NCI-H2107 treated with DMSO at 0.1 percent for 48 hours (cell line): Measurements from ENCODE around the gene CBLN1.
"Not testable (repeated sequence)": the region's sequence is repeated elsewhere in the genome, so short reads cannot be mapped to it uniquely, and the experiment has no call there.

ENCODE experiments used
- DNase-seq: peaks from one replicate; lab custom pipeline; 2025; ENCODE audit not compliant: unreplicated experiment; lab: John Stamatoyannopoulos, UW

CBLN1 gene

DNA sequence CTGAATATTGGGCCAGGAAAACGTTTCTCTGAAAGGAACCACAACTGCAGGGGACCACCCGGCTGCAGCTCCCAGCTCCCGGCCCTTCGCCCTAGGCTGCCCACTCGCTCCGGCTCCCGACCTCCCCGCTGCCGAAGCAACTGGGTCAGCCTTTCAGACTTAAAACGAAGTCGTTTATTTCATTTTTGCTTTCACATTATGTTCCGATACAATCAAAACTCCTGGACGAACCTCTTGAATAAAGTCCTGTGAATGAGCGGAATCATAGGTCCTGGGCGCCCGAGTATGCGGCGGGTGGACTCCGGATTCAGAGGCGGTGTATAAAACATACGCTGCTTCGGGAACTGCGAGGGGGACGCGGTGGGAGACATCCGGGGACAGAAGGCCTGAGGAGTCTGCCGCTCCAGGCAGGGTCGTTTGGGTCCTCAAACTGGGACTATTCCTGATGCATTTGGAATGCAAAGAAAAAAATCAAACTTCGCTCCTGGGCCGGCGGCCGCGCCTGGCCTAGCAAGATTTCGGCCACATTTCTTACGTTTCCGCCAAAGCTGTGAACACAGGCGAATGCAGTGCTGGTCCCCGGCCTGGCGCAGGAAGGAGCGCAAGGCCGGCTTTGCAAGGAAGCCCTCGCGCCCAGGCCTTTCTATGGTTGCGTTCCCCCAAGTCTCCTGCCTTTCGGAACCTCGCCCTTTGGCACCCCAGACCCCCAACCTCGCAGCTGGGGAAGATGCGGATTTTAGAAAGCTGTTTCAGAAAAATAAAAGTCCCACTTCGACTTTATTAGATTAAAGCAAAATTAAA lies 3.7 kb downstream of the CBLN1 start:
- no peak for DNase-seq

DNA sequence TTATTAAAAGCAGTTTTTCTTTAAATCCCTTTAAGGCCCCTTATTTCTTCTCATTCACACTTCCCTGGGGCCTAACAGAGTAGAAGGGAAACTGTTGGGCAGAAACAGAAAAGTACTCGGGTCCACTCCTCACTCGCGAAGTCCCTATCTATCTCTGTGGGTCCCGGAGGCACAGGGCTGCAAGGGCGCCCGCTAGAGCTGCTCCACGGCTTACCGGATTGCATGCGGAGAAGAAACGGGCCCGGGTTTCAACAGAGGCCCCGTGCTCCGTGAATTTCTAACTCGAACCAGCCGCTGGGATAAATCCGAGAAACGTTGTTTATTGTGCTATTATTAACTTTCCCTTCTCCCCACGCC lies 4.3 kb downstream of the CBLN1 start:
- DNase-seq = no peak

DNA sequence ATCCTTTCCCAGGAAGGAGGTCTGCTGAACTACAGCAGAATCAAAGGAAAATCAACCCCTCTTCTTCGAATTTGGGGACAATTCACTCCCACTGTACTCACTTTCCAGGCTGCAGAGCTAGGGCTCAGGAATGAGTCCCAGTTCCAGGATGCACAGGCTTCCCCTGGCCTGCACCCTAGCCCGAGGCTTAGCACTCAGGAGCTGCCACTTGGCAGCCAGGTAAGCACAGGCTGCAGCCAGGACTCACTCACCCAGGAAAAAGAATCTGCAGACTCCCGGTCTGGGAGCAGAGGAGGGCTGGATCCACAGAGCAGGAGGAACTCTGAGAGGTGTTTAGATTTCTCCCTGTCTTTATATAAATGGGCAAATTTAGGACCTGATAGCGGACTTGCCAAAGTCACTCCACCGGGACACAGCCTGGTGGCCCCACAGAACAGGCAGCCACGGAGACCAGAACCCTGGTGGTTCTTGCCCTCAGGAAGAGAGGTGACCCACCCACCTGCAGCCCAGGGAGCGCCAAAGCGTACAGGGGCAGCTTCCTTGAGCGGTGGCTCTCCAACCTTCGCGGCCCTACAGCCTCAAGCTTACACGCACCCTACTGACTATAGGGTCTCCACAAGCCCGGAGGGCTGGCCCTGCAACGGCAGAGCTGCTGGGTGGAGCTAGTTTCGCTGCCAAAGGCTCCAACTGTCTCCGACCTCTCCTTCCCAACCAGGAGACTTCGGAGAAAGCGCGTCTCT lies 4.8 kb downstream of the CBLN1 start:
- no peak for DNase-seq

DNA sequence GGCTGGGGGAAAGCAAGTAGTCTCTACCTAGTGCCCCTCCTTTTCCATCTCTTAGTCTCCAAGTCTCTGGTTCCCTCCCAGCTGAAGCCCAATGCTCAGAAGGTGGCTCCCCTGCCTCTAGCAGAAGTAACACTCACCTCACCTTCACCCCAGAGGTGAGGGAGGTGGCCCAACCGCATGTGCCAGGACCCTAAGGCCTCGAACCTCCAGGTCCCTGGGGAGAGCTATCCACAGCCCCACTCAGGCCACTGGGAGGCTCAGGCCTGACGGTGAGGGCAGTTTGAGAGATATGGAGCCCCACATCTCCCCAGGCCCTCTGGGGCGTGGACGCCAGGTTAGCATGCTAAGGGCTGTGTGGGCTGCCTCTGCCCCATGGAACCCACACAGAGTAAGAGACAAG lies 5.8 kb downstream of the CBLN1 start:
- no peak for DNase-seq

DNA sequence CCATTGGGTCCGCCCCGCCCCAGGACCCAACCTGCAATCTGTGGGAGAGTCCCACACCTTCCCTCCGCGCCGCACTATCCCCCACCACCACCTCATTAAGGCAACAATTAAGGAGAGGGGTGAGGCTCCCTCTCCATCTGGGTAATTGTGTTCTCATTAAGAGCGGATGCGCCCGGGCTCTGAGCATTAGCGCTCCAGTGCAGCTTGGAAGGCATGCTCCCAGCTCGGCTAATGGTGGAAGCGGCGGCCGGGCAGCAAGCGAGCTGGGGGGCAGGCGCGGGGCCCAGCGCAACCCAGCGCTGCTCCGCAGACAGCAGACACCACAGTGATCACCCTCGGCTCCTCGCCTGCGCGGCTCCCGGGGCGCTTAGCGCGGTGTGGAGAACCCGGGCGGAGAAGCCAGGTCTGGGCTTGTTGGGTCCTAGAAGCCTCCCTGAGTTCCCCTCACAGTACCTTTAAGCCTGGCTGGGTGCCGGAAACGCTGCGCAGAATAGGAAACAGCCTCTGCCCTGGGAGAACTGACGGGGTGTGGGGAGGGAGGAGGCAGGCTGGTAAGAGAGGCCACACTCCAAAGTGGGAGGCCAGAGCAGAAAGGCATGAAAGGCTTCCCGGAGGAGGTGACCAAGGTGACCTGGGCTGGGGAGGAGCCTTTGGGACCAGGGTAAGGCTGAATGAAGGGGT lies 6.4 kb downstream of the CBLN1 start:
- no peak for DNase-seq

DNA sequence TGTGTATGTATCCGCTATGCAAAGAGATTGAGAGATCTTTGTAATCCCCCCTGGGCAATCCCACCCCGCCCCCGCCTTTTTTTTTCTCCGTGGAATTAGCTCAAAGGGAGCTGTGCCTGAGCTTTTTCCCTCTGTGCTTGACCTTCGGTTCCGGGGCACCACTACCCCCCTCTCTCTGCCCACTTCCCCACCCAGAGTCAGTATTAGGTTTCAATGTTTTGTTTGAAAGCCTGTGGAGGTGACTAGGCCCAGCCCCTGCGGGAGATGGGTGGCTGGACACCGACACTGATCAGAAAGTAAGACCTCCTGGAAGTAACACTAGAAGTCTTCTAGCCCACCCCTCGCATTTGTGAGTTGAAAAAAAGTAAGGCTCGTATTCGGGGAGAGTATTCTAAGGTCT lies 7.0 kb downstream of the CBLN1 start:
- DNase-seq = no peak

DNA sequence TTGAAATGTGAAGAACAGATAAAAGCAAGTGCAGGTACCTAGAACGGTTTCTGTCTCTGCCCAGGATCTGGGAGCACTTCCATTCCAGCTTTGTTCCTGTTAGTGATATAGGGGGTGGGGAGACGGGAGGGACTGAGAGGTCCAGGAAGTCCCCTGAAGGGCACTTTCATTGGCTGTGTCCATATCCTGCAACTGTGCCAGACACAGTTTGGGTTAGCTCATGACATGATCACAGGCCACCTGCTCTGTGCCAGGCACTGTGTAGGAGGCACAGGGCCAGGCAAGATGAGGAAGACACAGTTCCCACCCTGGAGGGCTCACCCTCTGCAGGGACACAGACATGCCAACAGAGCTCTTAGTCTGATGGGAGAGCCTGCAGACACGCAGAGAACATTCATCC lies 7.9 kb downstream of the CBLN1 start:
- no peak for DNase-seq

DNA sequence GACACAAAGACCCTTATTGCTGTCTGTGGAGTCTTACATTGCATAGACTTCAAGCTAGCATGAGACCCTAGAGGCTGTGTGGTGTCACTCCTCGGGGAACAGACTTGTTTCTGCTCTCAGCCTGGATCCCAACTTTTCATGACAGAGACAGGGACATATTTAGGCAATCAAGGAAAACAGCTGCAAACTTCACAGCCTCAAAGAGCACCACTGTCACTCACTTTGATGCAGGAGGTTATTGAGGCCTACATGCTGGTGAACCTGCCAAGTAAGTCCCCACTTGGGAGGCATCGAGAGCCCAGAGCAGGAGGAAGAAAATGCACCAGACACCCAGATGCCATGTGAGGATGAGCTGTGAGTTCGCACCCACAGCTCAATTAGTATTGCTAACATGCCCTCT lies 10.3 kb downstream of the CBLN1 start:
- DNase-seq = no peak

DNA sequence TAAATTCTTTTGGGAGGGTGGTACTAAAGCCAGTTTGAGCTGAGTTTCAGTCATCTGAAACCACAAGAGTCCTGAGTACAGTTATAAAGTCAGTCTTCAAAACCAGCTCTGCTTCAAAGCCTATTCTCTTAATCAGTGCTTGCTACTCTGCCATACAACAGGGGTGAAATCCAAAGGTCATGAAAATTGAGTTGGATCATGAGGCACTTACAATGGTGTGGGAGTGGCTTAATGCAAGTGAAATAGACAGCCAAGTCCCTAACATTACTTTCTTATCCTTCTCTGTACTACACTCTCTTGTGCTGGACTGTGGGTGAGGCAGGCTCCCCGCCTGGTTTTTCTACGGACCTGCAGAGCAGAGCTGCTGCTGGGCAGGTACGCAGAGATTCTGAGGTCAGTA lies 12.4 kb downstream of the CBLN1 start:
- DNase-seq = no peak

DNA sequence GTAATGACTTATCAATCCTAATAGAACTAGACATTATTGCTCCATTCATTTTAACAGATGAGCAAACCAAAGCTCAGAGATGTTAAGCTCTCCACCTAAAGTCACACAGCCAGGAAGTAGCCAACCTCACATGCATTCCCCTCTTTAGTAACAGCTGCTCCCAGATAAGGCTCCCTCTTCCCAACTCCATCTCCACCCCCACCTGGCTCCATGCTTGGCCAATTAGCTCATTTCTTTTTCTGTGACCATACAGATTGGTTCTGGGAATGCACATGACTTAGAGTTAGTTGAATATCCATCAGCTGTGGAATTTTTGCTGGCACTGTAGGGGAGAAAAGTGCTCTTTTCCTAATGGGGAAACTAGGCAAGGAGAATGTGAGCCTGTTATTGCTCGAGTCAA lies 13.0 kb downstream of the CBLN1 start:
- DNase-seq = no peak

DNA sequence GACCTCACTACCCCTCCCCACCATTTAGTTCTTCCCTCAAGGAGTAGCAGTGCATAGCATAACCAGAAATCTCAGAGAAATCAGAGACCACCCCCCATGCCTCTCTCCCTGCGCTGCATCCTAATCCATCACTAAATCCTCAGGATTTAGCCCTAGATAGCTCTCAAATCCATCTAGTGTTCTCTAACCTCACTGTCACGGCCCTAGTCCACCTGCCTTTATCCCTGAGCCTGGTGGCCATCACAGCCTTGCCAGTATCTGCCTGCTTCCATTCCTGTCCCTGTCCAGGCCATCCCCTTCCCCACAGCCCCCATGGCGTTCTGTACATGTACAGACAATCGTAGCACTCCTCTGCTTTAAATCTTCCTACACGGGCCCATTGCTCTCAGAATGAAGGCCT lies 19.1 kb downstream of the CBLN1 start:
- DNase-seq = no peak

DNA sequence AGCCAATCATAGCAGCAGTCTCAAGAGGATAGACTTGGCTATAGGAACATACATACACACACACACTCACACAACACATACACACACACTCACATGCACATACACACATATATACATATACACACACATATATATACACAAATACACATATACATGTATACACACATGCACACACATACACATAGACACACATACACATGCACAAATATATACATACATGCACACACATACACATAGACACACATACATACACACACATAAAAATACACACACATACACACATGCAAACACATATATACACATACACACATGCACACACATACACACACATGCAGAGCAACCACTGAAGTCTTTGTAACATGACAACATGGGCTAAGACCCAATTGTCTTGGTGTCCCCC lies 19.7 kb downstream of the CBLN1 start:
- no peak for DNase-seq

DNA sequence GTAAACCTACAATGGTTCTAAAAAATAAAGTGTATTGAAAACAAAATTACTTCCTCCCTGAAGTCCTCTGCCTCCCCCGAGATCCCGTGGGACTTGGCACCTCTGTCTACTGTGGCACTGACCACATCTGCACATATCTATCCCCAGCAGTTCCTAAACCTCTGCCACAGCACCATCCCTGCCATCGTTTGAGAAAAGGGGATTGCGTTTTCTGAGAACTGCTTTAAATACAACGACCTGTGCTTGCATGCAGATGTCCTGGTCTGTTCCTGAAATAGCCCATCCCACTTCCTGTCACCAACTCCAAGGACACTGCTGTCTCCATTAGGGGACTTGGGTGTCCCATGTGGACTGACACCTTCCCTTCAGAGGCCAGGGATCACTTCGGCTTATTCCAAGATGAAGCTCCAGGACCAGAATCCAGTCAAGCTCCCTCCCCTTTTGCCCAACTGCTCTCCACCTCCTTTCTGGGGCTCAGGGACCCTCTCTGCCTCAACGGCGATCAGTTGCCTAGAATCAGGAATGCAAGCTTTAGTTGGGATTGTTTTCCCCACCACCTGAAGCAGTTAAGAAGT lies 20.6 kb downstream of the CBLN1 start:
- DNase-seq = no peak

DNA sequence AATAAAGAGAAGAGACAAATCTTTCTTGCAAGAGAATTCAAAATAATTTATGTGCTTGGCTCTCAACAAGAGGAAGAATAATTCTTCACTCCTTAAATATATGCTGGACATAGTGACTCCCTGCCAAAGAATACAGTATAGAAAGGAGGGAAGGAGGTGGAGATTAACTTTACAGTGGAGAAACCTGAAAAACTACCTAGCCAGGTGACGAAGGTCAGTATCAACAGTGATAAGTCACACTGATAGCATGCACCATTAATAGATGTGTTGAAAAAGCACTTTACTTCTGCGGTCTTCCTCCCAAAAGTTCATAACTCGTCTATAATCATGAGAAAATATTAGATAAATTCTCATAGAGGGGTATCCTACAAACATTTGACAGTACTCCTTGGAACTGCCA lies 21.4 kb downstream of the CBLN1 start:
- no peak for DNase-seq

DNA sequence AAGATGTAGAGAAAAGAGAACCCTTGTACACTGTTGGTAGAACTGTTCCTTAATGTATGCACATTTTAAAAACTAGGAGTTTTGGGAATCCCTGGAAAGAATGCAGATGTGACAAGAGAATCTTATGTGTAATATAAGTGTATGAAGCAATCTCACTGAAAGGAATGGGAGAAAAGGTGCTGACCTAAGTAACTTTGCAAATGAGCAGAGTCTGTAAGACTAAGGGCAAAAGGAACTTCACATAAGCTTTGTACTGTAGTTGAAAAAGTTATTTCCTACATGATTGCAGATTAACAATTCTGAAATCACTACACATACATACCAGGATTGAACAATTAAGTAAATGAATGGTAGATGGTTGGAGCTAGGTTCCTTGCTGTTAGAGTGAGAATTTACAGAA lies 22.3 kb downstream of the CBLN1 start:
- DNase-seq = no peak

DNA sequence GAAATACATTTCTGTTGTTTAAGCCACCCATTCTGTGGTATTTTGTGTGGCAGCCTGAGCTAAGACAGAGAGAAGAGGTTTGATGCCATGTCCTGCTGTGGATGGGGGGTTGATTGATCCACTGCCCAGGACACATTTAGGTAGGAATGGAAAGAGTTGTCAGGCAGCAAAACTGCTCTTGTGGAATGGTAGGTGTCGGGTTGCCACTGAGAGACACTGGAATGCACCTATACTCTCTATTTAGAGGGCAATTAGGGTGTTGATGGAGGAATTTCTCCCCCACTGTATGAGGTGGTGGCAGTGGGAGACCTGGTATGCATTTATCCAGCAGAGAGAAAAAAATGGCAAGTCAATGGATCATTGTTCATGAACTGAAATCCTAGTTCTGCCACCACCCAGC lies 30.9 kb downstream of the CBLN1 start:
- no peak for DNase-seq

DNA sequence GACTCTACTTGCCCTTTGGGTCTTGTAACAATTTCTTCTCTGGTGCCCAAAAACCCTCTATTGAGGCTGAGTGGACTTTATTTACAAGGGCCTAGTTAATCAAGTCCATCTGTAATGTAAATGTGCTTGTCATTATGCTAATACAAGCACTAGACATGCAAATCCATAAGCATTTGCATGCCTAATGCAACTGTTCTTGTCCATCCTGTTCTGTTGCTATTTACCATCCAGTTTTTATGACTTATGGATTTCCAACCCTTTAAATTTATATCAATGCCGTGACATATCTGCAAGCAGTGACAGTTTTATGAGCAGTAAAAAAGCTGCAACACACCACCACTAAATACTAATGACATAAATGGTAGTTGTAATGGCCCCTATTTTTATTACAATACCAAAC lies 33.4 kb downstream of the CBLN1 start:
- no peak for DNase-seq

DNA sequence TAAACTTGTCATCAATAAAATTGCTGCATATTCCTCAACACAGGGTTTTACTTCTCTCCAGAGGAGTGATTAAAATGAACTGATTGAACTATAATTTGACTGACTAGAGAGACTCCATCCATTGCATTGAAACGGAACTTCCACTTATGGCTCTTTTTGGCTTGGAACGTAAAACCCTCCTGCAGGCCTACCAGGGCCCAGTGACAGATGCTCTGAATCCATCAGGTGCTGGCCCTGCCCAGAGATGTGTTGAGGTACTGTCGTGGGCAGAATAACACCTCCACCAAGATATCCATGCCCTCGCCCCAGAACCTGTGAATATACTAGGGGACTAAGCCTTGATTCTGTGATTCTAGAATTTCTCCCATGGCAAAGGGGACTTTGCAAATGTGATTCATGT lies 45.4 kb downstream of the CBLN1 start:
- no peak for DNase-seq

DNA sequence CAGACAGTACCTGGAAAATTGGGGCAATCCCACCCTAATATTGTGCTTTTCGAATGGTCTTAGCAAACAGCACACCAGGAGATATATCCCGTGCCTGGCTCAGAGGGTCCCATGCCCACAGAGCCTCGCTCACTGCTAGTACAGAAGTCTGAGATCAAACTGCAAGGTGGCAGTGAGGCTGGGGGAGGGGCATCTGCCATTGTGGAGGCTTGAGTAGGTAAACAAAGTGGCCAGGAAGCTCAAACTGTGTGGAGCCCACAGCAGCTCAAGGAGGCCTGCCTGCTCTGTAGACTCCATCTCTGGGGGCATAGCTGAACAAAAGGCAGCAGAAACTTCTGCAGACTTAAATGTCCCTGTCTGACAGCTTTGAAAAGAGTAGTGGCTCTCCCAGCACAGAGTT lies 53.3 kb downstream of the CBLN1 start:
- not testable (repeated sequence) for DNase-seq
